H7 (cell line): ENCODE data around the gene LYAR. TPM values are rescaled to one million over a fixed set of nuclear protein-coding genes. Genes with fewer than 3 reads are reported as not detected.

Source experiments
- DNase-seq: peaks from one replicate; pipeline ENCODE4 v3.0.0; 2012
- H3K27me3 ChIP-seq: 2 replicates; pipeline ENCODE4 v1.6.0; 2011; ENCODE audit warnings: mild to moderate bottlenecking, low read length; ENCODE audit not compliant: control insufficient read depth, insufficient read depth
- H3K36me3 ChIP-seq: replicated peaks from 2 replicates; pipeline ENCODE4 v1.5.1; 2011; ENCODE audit warnings: low read length; ENCODE audit not compliant: control insufficient read depth, insufficient read depth
- H3K4me3 ChIP-seq: 2 replicates; pipeline ENCODE4 v1.5.1; 2011; ENCODE audit warnings: low read depth, mild to moderate bottlenecking, control low read depth, low read length, moderate library complexity; ENCODE audit not compliant: insufficient read depth
- total RNA-seq: library from RNA; depleted of rRNA; stranded (reverse); fragments of >200 nt; shearing (Covaris generic); gene quantifications from 2 replicates; pipeline ENCODE4 v1.2.3, GENCODE V29; 2014

Gene LYAR
- total RNA-seq, 1 experiment from 2014 or later = 31.1 TPM

- Histone ChIP-seq H3K4me3 (no peak overlapping the region), H3K36me3 (peaks cover 4% of the 10 kb centered on the region; the same call in 1 of the 2 replicates), H3K27me3 (no peaks in the 10 kb centered on the region)
- DNase-seq = no peak
These were observed 34.0 kb upstream of the LYAR start for GRCh38 chr4:4323705-4324534.

GRCh38 chr4:4321951-4322688 is 32.2 kb upstream of the LYAR start:
- peaks cover 4% of the 10 kb centered on the region; the same call in 1 of the 2 replicates for H3K36me3 ChIP-seq
- DNase-seq = no peak
- no peak overlapping the region for H3K4me3 ChIP-seq
- H3K27me3 ChIP-seq = no peaks in the 10 kb centered on the region

GRCh38 chr4:4320951-4321714 is 31.2 kb upstream of the LYAR start:
- DNase-seq = no peak
- Histone ChIP-seq H3K27me3 (no peaks in the 10 kb centered on the region), H3K4me3 (no peak overlapping the region), H3K36me3 (peaks cover 4% of the 10 kb centered on the region; the same call in 1 of the 2 replicates)

- no peak overlapping the region for H3K4me3 ChIP-seq
These were observed 30.6 kb upstream of the LYAR start for GRCh38 chr4:4320528-4320927.

GRCh38 chr4:4317496-4318232 is 27.7 kb upstream of the LYAR start:
- H3K36me3 ChIP-seq = peaks cover 4% of the 10 kb centered on the region; the same call in 1 of the 2 replicates
- no peak overlapping the region for H3K4me3 ChIP-seq
- H3K27me3 ChIP-seq = no peaks in the 10 kb centered on the region
- DNase-seq = no peak

More at GRCh38 chr4:4320528-4320927, 30.6 kb upstream of the LYAR start:
- peaks cover 4% of the 10 kb centered on the region; the same call in 1 of the 2 replicates for H3K36me3 ChIP-seq
- no peak for DNase-seq
- no peaks in the 10 kb centered on the region for H3K27me3 ChIP-seq

GRCh38 chr4:4316150-4316495 is 26.2 kb upstream of the LYAR start:
- DNase-seq = no peak
- Histone ChIP-seq H3K36me3 (peaks cover 2% of the 10 kb centered on the region; the same call in 1 of the 2 replicates), H3K4me3 (no peak overlapping the region), H3K27me3 (no peaks in the 10 kb centered on the region)

- no peak for DNase-seq
- peaks cover under 1% of the 10 kb centered on the region; the same call in 1 of the 2 replicates for H3K36me3 ChIP-seq
- no peaks in the 10 kb centered on the region for H3K27me3 ChIP-seq
- no peak overlapping the region for H3K4me3 ChIP-seq
These were observed 25.7 kb upstream of the LYAR start for GRCh38 chr4:4315461-4316149.

- no peaks in the 10 kb centered on the region for H3K27me3 ChIP-seq
- no peak for DNase-seq
- no peak overlapping the region for H3K4me3 ChIP-seq
- H3K36me3 ChIP-seq = no peaks in the 10 kb centered on the region; the same call in 1 of the 2 replicates
These were observed 21.2 kb upstream of the LYAR start for GRCh38 chr4:4311193-4311592.

GRCh38 chr4:4308800-4309441 is 19.0 kb upstream of the LYAR start:
- no peak for DNase-seq
- H3K27me3 ChIP-seq = no peaks in the 10 kb centered on the region
- H3K36me3 ChIP-seq = no peaks in the 10 kb centered on the region; the same call in 1 of the 2 replicates
- no peak overlapping the region for H3K4me3 ChIP-seq

GRCh38 chr4:4306920-4307319 is 17.0 kb upstream of the LYAR start:
- Histone ChIP-seq H3K36me3 (peaks cover 5% of the 10 kb centered on the region), H3K27me3 (no peaks in the 10 kb centered on the region), H3K4me3 (no peak overlapping the region)
- DNase-seq = no peak

- no peak for DNase-seq
- H3K27me3 ChIP-seq = no peaks in the 10 kb centered on the region
- H3K36me3 ChIP-seq = peaks cover 5% of the 10 kb centered on the region
- H3K4me3 ChIP-seq = no peak overlapping the region
These were observed 12.5 kb upstream of the LYAR start for GRCh38 chr4:4302416-4302815.

- no peak overlapping the region for H3K4me3 ChIP-seq
- H3K36me3 ChIP-seq = peaks cover 5% of the 10 kb centered on the region
- H3K27me3 ChIP-seq = no peaks in the 10 kb centered on the region
- DNase-seq = no peak
These were observed 12.0 kb upstream of the LYAR start for GRCh38 chr4:4302001-4302400.

- H3K4me3 ChIP-seq = no peak overlapping the region
- H3K36me3 ChIP-seq = peaks cover 5% of the 10 kb centered on the region
- no peak for DNase-seq
- no peaks in the 10 kb centered on the region for H3K27me3 ChIP-seq
These were observed 9.1 kb upstream of the LYAR start for GRCh38 chr4:4299006-4299405.
